Measurements from ENCODE around the gene SYT7. TPM values are rescaled to one million over a fixed set of nuclear protein-coding genes. Genes with fewer than 3 reads are reported as not detected.
A peak's percentile ranks its signal among the peaks of the same experiment; 100 is the strongest.

SYT7 gene
- total RNA-seq, 2 experiments from 2014 or later = not detected

GRCh38 chr11:61586792-61587430 is 6.0 kb upstream of the SYT7 start:
- peaks cover 0 to 5% of the 10 kb centered on the region in 2 experiments for H3K9me3 ChIP-seq (ENCODE audit: control insufficient read depth in 1 of 2, insufficient read depth in 1 of 2, low read length in 2 of 2)
- no peak overlapping the region for H3K4me3 ChIP-seq (ENCODE audit: low read length)
- H3K4me1 Mint-ChIP-seq (ENCODE audit: low read depth) = peaks cover 16% of the 10 kb centered on the region
- no peak overlapping the region for H3K27ac ChIP-seq (ENCODE audit: low read depth in 1 of 2, low read length in 2 of 2)
- ChIA-PET CTCF (interaction anchor here (0.6 kb wide), 1 partner anchor 65 kb away, joined by 3 read pairs; no protein-coding TSS in a partner anchor), POLR2A (no interaction called here)
- ATAC-seq (ENCODE audit: poor library complexity) = no peak
- DNase-seq = no peak
- no peaks in the 10 kb centered on the region for H3K36me3 ChIP-seq (ENCODE audit: insufficient read depth, low read length)
- intact Hi-C loops (cut with DNase I, micrococcal nuclease) = loop anchor here in 1 of 2 experiments (10.0 kb wide), 2 partner anchors 378 to 538 kb away; partner anchors contain the start of genes FTH1 and INCENP
- peaks cover 0 to 15% of the 10 kb centered on the region in 2 experiments for H3K27me3 ChIP-seq (ENCODE audit: control insufficient read depth in 1 of 2, insufficient read depth in 2 of 2, low read length in 2 of 2)
- H3K9me3 Mint-ChIP-seq = no peaks in the 10 kb centered on the region
- no peak for TF ChIP-seq CTCF (IDR thresholded peaks at IDR 0.05)
- H3K4me1 ChIP-seq (ENCODE audit: insufficient read depth, low read length) = peaks cover 20% of the 10 kb centered on the region
- H3K27ac Mint-ChIP-seq = no peak overlapping the region
- no peak overlapping the region for H3K4me3 Mint-ChIP-seq
- peaks cover 56% of the 10 kb centered on the region for H3K27me3 Mint-ChIP-seq
- H3K36me3 Mint-ChIP-seq (ENCODE audit: low read depth) = no peaks in the 10 kb centered on the region

- CTCF ChIA-PET = no interaction called here
- Histone ChIP-seq H3K27ac (ENCODE audit: low read depth in 1 of 2, low read length in 2 of 2) (no peak overlapping the region), H3K4me3 (ENCODE audit: low read length) (no peak overlapping the region), H3K27me3 (ENCODE audit: control insufficient read depth in 1 of 2, insufficient read depth in 2 of 2, low read length in 2 of 2) (peaks cover 3 to 13% of the 10 kb centered on the region in 2 experiments), H3K36me3 (ENCODE audit: insufficient read depth, low read length) (no peaks in the 10 kb centered on the region), H3K4me1 (ENCODE audit: insufficient read depth, low read length) (peaks cover 31% of the 10 kb centered on the region), H3K9me3 (ENCODE audit: control insufficient read depth in 1 of 2, insufficient read depth in 1 of 2, low read length in 2 of 2) (peaks cover 0 to 5% of the 10 kb centered on the region in 2 experiments)
- no peak overlapping the region for H3K4me3 Mint-ChIP-seq
- peaks cover 47% of the 10 kb centered on the region for H3K27me3 Mint-ChIP-seq
- peaks cover 5% of the 10 kb centered on the region for H3K36me3 Mint-ChIP-seq (ENCODE audit: low read depth)
- POLR2A ChIA-PET = no interaction called here
- intact Hi-C loops (cut with DNase I, micrococcal nuclease) = loop anchor here in 1 of 2 experiments (10.0 kb wide), 2 partner anchors 380 to 540 kb away; partner anchors contain the start of genes FTH1 and INCENP
- no peaks in the 10 kb centered on the region for H3K9me3 Mint-ChIP-seq
- no peak for DNase-seq
- TF ChIP-seq CTCF (IDR thresholded peaks at IDR 0.05) = no peak
- no peak overlapping the region for H3K27ac Mint-ChIP-seq
- no peak for ATAC-seq (ENCODE audit: poor library complexity)
- peaks cover 22% of the 10 kb centered on the region for H3K4me1 Mint-ChIP-seq (ENCODE audit: low read depth)
These were observed 4.2 kb upstream of the SYT7 start for GRCh38 chr11:61585115-61585514.

GRCh38 chr11:61581931-61582330 is 1.1 kb upstream of the SYT7 start:
- Mint-ChIP-seq H3K4me1 (ENCODE audit: low read depth) (peaks cover 9% of the 10 kb centered on the region), H3K9me3 (no peaks in the 10 kb centered on the region), H3K36me3 (ENCODE audit: low read depth) (peaks cover 5% of the 10 kb centered on the region), H3K4me3 (peak overlapping the region; percentile 97), H3K27me3 (peaks cover 58% of the 10 kb centered on the region), H3K27ac (peak overlapping the region; percentile 78)
- ChIA-PET POLR2A (interaction anchor here (1.0 kb wide), 1 partner anchor 11 kb away, joined by 3 read pairs; no protein-coding TSS in a partner anchor), CTCF (no interaction called here)
- peaks cover 19% of the 10 kb centered on the region for H3K4me1 ChIP-seq (ENCODE audit: insufficient read depth, low read length)
- intact Hi-C loops (cut with DNase I, micrococcal nuclease) = loop anchor here in 1 of 2 experiments (5.0 to 10.0 kb wide), 5 partner anchors 95 to 675 kb away; partner anchors contain the start of genes FTH1, INCENP and PRPF19
- H3K9me3 ChIP-seq (ENCODE audit: control insufficient read depth in 1 of 2, insufficient read depth in 1 of 2, low read length in 2 of 2) = peaks cover 0 to 12% of the 10 kb centered on the region in 2 experiments
- H3K27ac ChIP-seq (ENCODE audit: low read depth in 1 of 2, low read length in 2 of 2) = no peak overlapping the region
- H3K4me3 ChIP-seq (ENCODE audit: low read length) = no peak overlapping the region
- H3K36me3 ChIP-seq (ENCODE audit: insufficient read depth, low read length) = no peaks in the 10 kb centered on the region
- H3K27me3 ChIP-seq (ENCODE audit: control insufficient read depth in 1 of 2, insufficient read depth in 2 of 2, low read length in 2 of 2) = peaks cover 23 to 27% of the 10 kb centered on the region in 2 experiments
- ATAC-seq (ENCODE audit: poor library complexity) (no peak), DNase-seq (no peak)
- TF ChIP-seq CTCF (IDR thresholded peaks at IDR 0.05) = no peak

All from CD4-positive, alpha-beta T cell (primary cell).